OCI-LY3 (cell line): ENCODE measurements around the gene NPC1.

Experiments
- H2AFZ ChIP-seq: fragments of 200-600, 300-600 bp; shearing (Covaris generic); 2 replicates; pipeline ENCODE4 v1.6.0; 2014; ENCODE audit warnings: antibody characterized with exemption, low read depth, low read length
- H3K27ac ChIP-seq: fragments of 200-600, 300-600 bp; sonication (generic); 2 replicates; pipeline ENCODE4 v1.5.1; 2014; ENCODE audit warnings: mild to moderate bottlenecking, low read length, moderate library complexity, mixed read lengths
- H3K27me3 ChIP-seq: fragments of 200-600, 300-600 bp; sonication (generic); 2 replicates; pipeline ENCODE4 v1.6.1; 2014; ENCODE audit warnings: low read depth, low read length, mixed read lengths
- H3K36me3 ChIP-seq: fragments of 200-600, 300-600 bp; sonication (generic); replicated peaks from 2 replicates; pipeline ENCODE3; 2014; ENCODE audit warnings: low read depth, low read length, mixed read lengths
- H3K4me1 ChIP-seq: fragments of 300-600, 200-600 bp; sonication (generic); 2 replicates; pipeline ENCODE4 v1.6.1; 2014; ENCODE audit warnings: low read length, mixed read lengths
- H3K4me2 ChIP-seq: fragments of 200-600, 300-600 bp; sonication (generic); 2 replicates; pipeline ENCODE4 v1.6.1; 2014; ENCODE audit warnings: low read length, mixed read lengths
- H3K4me3 ChIP-seq: fragments of 300-600, 200-600 bp; sonication (generic); 2 replicates; pipeline ENCODE4 v1.5.1; 2014; ENCODE audit warnings: antibody characterized with exemption, mild to moderate bottlenecking, low read length, moderate library complexity
- H3K79me2 ChIP-seq: fragments of 300-600, 200-600 bp; shearing (Covaris generic); 2 replicates; pipeline ENCODE4 v1.6.1; 2014; ENCODE audit warnings: mild to moderate bottlenecking, low read length, mixed read lengths
- H3K9ac ChIP-seq: fragments of 300-600, 200-600 bp; shearing (Covaris generic); 2 replicates; pipeline ENCODE4 v1.6.0; 2014; ENCODE audit warnings: mild to moderate bottlenecking, low read length, moderate library complexity
- H3K9me3 ChIP-seq: fragments of 200-600, 300-600 bp; shearing (Covaris generic); 2 replicates; pipeline ENCODE4 v1.6.1; 2014; ENCODE audit warnings: low read length, mixed read lengths; ENCODE audit not compliant: insufficient read depth
- H4K20me1 ChIP-seq: fragments of 200-600, 300-600 bp; sonication (generic); 2 replicates; pipeline ENCODE4 v1.6.1; 2016; ENCODE audit warnings: low read length, mixed read lengths; ENCODE audit not compliant: insufficient read depth
- CTCF ChIP-seq: fragments of 200-600, 300-600 bp; sonication (generic); IDR thresholded peaks from 2 replicates; pipeline ENCODE4 v1.5.1; 2014; ENCODE audit warnings: antibody characterized with exemption, low read length, low read depth
- EZH2phosphoT487 ChIP-seq: fragments of 200-600 bp; shearing (Covaris generic); IDR thresholded peaks from 2 replicates; pipeline ENCODE4 v1.6.1; 2018; ENCODE audit warnings: antibody characterized with exemption, mixed run types, low read depth

Gene NPC1

DNA sequence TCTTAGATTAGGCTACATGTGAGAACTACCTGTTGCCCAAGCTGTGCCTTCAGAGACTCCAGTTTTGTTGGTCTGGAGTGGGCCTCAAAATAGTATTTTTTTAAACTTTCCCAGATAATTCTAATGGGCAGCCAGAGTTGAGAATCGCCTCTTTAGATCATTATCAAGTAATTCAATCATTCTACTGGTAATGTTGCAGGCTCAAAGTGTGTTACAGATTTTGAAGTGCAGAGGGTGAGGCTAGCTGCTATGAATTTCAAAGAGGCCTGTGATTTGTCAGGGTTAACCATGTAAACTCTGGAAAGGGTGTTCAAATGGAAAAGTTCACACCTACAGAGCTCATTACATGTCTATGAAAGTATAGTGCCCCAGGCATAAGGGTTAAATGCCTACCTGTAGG is 46.3 kb upstream of the NPC1 start:
- H3K36me3 ChIP-seq = no peaks in the 10 kb centered on the region
- H3K27me3 ChIP-seq = no peaks in the 10 kb centered on the region
- H3K79me2 ChIP-seq = no peaks in the 10 kb centered on the region
- H3K9me3 ChIP-seq = no peaks in the 10 kb centered on the region
- H3K4me3 ChIP-seq = no peak overlapping the region
- TF ChIP-seq EZH2phosphoT487 (no peak), CTCF (no peak)
- no peaks in the 10 kb centered on the region for H3K4me1 ChIP-seq
- H3K27ac ChIP-seq = no peak overlapping the region
- no peak overlapping the region for H3K4me2 ChIP-seq
- no peaks in the 10 kb centered on the region for H4K20me1 ChIP-seq
- H2AFZ ChIP-seq = no peak overlapping the region
- no peak overlapping the region for H3K9ac ChIP-seq

- H3K9ac ChIP-seq = no peak overlapping the region
- H3K36me3 ChIP-seq = no peaks in the 10 kb centered on the region
- no peaks in the 10 kb centered on the region for H4K20me1 ChIP-seq
- H3K4me1 ChIP-seq = peaks cover 3% of the 10 kb centered on the region; the same call in 1 of the 2 replicates
- H2AFZ ChIP-seq = no peak overlapping the region
- no peak overlapping the region for H3K4me3 ChIP-seq
- no peaks in the 10 kb centered on the region for H3K79me2 ChIP-seq
- no peaks in the 10 kb centered on the region for H3K9me3 ChIP-seq
- no peak for TF ChIP-seq EZH2phosphoT487
- no peak for TF ChIP-seq CTCF
- H3K4me2 ChIP-seq = no peak overlapping the region
- no peak overlapping the region for H3K27ac ChIP-seq
- H3K27me3 ChIP-seq = no peaks in the 10 kb centered on the region
These were observed 45.4 kb upstream of the NPC1 start for GRCh38 chr18:23631746-23632145.

GRCh38 chr18:23631312-23631711 is 45.0 kb upstream of the NPC1 start:
- Histone ChIP-seq H3K4me1 (peaks cover 3% of the 10 kb centered on the region; the same call in 1 of the 2 replicates), H3K36me3 (no peaks in the 10 kb centered on the region), H3K27ac (no peak overlapping the region)

DNA sequence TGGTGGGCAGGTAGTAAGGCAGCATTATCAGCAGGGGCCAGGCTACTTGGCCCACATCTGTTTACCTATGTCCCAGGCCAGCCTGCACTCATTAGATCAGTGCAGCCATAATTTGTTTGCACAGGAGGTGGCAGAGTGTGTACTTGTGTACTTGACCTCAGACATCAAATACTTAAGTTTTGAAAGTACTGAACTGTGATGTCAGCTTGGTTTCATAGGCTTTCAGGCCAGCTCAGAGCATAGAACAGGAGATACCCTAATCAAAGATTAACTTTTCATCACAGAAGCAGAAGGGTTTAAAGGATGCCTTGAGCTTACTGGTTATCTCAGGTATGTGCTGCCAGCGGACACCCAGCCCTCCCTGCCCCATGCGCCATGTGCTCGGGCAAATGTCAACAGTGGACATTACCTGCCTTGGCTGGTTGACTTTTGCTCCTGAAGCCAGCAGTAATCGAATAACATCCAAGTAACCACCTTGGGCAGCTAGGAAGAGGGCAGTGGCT is 43.2 kb upstream of the NPC1 start:
- no peak overlapping the region for H2AFZ ChIP-seq
- peaks cover 3% of the 10 kb centered on the region; the same call in 1 of the 2 replicates for H3K4me1 ChIP-seq
- no peak overlapping the region for H3K4me2 ChIP-seq
- H3K27me3 ChIP-seq = no peaks in the 10 kb centered on the region
- TF ChIP-seq EZH2phosphoT487 (no peak), CTCF (no peak)
- no peak overlapping the region for H3K9ac ChIP-seq
- no peaks in the 10 kb centered on the region for H3K79me2 ChIP-seq
- no peaks in the 10 kb centered on the region for H3K36me3 ChIP-seq
- H3K27ac ChIP-seq = no peak overlapping the region
- no peaks in the 10 kb centered on the region for H3K9me3 ChIP-seq
- H4K20me1 ChIP-seq = no peaks in the 10 kb centered on the region
- H3K4me3 ChIP-seq = no peak overlapping the region

More at GRCh38 chr18:23631312-23631711, 45.0 kb upstream of the NPC1 start:
- Histone ChIP-seq H3K79me2 (no peaks in the 10 kb centered on the region), H3K4me2 (no peak overlapping the region), H3K27me3 (no peaks in the 10 kb centered on the region), H3K9me3 (no peaks in the 10 kb centered on the region), H3K9ac (no peak overlapping the region), H2AFZ (no peak overlapping the region), H3K4me3 (no peak overlapping the region), H4K20me1 (no peaks in the 10 kb centered on the region)
- TF ChIP-seq CTCF = no peak
- no peak for TF ChIP-seq EZH2phosphoT487
